Upper lobe of right lung (tissue), 1 donor: ENCODE results near the gene B3GNT3. TPM values are rescaled to one million over a fixed set of nuclear protein-coding genes. Genes with fewer than 3 reads are reported as not detected.

ENCODE experiments used
- ATAC-seq: fragments of 200-7000 bp; cut with Tn5 transposase; one replicate; pipeline ENCODE4 v1.9.1; 2020; ENCODE audit warnings: mild to moderate bottlenecking, moderate library complexity
- DNase-seq: peaks from one replicate; pipeline ENCODE4 v3.0.0-alpha.2; 2020
- H3K27ac ChIP-seq: fragments of 200-600 bp; one replicate; pipeline ENCODE4 v1.8.0; 2022
- H3K27me3 ChIP-seq: fragments of 200-600 bp; one replicate; pipeline ENCODE4 v1.8.0; 2022; ENCODE audit warnings: mild to moderate bottlenecking
- H3K36me3 ChIP-seq: fragments of 200-600 bp; one replicate; pipeline ENCODE4 v1.8.0; 2022
- H3K4me1 ChIP-seq: fragments of 200-600 bp; one replicate; pipeline ENCODE4 v1.8.0; 2022
- H3K4me3 ChIP-seq: fragments of 200-600 bp; one replicate; pipeline ENCODE4 v1.8.0; 2022; ENCODE audit warnings: mild to moderate bottlenecking
- H3K9me3 ChIP-seq: fragments of 200-600 bp; one replicate; pipeline ENCODE4 v1.8.0; 2022
- CTCF ChIP-seq: fragments of 200-600 bp; IDR thresholded peaks from one replicate; pipeline ENCODE4 v1.8.0; 2022; ENCODE audit warnings: antibody characterized with exemption
- intact Hi-C: fragments of 100-400 bp; cut with DNase I; formaldehyde crosslinking; loops from one replicate; pipeline ENCODE4 v1.11.0; 2022
- total RNA-seq: library from RNA; stranded (reverse); fragmentation: NEBNext Ultra II Directional; extraction: Animal tissue kit (Norgen Biotek cat#: 25700); gene quantifications from one replicate; pipeline ENCODE4 v1.2.1, GENCODE V29; 2021
- donor health status: DM: no; HTN: yes; CAD: no; lungs with severe emphysema.

Gene B3GNT3
- total RNA-seq, 1 donor from 2014 or later: 2.1 TPM

- no peak for DNase-seq
- peak overlapping the region; percentile 93 for H3K4me3 ChIP-seq
- H3K36me3 ChIP-seq: peaks cover 41% of the 10 kb centered on the region
- H3K27me3 ChIP-seq: no peaks in the 10 kb centered on the region
- no peaks in the 10 kb centered on the region for H3K9me3 ChIP-seq
- intact Hi-C loops: no loop called here
- ATAC-seq: no peak
- peaks cover 12% of the 10 kb centered on the region for H3K4me1 ChIP-seq
- H3K27ac ChIP-seq: peak overlapping the region; percentile 91
- no peak for TF ChIP-seq CTCF
Measured at GRCh38 chr19:17860993-17861360, 66.0 kb downstream of the B3GNT3 start.

- TF ChIP-seq CTCF: no peak
- no peaks in the 10 kb centered on the region for H3K9me3 ChIP-seq
- intact Hi-C loops: no loop called here
- no peak for ATAC-seq
- DNase-seq: no peak
- no peaks in the 10 kb centered on the region for H3K27me3 ChIP-seq
- peak overlapping the region; percentile 93 for H3K4me3 ChIP-seq
- no peak overlapping the region for H3K27ac ChIP-seq
- H3K4me1 ChIP-seq: peaks cover 12% of the 10 kb centered on the region
- H3K36me3 ChIP-seq: peaks cover 41% of the 10 kb centered on the region
Measured at GRCh38 chr19:17861542-17862402, 66.8 kb downstream of the B3GNT3 start.

GRCh38 chr19:17862711-17863519 lies 68.0 kb downstream of the B3GNT3 start:
- Histone ChIP-seq H3K4me3 (no peak overlapping the region), H3K4me1 (peaks cover 12% of the 10 kb centered on the region), H3K9me3 (no peaks in the 10 kb centered on the region), H3K27ac (no peak overlapping the region), H3K36me3 (peaks cover 41% of the 10 kb centered on the region), H3K27me3 (no peaks in the 10 kb centered on the region)
- DNase-seq: no peak
- no peak for TF ChIP-seq CTCF
- intact Hi-C loops: no loop called here
- no peak for ATAC-seq

Other genes starting within 250 kb of the B3GNT3 start
- 104 TPM for gene COLGALT1, start 239.5 kb upstream of the B3GNT3 start, total RNA-seq
- gene UNC13A, start 106.8 kb upstream of the B3GNT3 start, total RNA-seq: 0.41 TPM
- 71.4 TPM for gene MAP1S, start 75.7 kb upstream of the B3GNT3 start, total RNA-seq
- 7.4 TPM for gene FCHO1, start 43.7 kb upstream of the B3GNT3 start, total RNA-seq
- not detected for gene INSL3, start 26.4 kb downstream of the B3GNT3 start, total RNA-seq
- gene JAK3, start 52.8 kb downstream of the B3GNT3 start, total RNA-seq: 15.1 TPM
- gene RPL18A, start 64.8 kb downstream of the B3GNT3 start, total RNA-seq: 1,315 TPM
- gene SLC5A5, start 76.8 kb downstream of the B3GNT3 start, total RNA-seq: not detected
- gene CCDC124, start 137.9 kb downstream of the B3GNT3 start, total RNA-seq: 59.7 TPM
- not detected for gene KCNN1, start 172.0 kb downstream of the B3GNT3 start, total RNA-seq
- gene ARRDC2, start 213.0 kb downstream of the B3GNT3 start, total RNA-seq: 82.7 TPM